Measurements from ENCODE around the gene DLX4. TPM values are rescaled to one million over a fixed set of nuclear protein-coding genes. Genes with fewer than 3 reads are reported as not detected.
A peak's percentile ranks its signal among the peaks of the same experiment; 100 is the strongest.

Gene DLX4
- total RNA-seq, 1 donor from 2014 or later: 0.12 TPM

GRCh38 chr17:49978501-49978900 lies 9.5 kb downstream of the DLX4 start:
- H3K27ac Mint-ChIP-seq (ENCODE audit: unreplicated experiment): no peak overlapping the region
- H3K27me3 Mint-ChIP-seq (ENCODE audit: low read depth): peaks cover 54% of the 10 kb centered on the region
- H3K4me3 Mint-ChIP-seq (ENCODE audit: unreplicated experiment): no peak overlapping the region
- DNase-seq (ENCODE audit: low spot score): no peak
- H3K9me3 Mint-ChIP-seq (ENCODE audit: low read depth): peaks cover 5% of the 10 kb centered on the region
- H3K4me1 Mint-ChIP-seq (ENCODE audit: low read depth): no peaks in the 10 kb centered on the region
- TF ChIP-seq, protein P1, sequence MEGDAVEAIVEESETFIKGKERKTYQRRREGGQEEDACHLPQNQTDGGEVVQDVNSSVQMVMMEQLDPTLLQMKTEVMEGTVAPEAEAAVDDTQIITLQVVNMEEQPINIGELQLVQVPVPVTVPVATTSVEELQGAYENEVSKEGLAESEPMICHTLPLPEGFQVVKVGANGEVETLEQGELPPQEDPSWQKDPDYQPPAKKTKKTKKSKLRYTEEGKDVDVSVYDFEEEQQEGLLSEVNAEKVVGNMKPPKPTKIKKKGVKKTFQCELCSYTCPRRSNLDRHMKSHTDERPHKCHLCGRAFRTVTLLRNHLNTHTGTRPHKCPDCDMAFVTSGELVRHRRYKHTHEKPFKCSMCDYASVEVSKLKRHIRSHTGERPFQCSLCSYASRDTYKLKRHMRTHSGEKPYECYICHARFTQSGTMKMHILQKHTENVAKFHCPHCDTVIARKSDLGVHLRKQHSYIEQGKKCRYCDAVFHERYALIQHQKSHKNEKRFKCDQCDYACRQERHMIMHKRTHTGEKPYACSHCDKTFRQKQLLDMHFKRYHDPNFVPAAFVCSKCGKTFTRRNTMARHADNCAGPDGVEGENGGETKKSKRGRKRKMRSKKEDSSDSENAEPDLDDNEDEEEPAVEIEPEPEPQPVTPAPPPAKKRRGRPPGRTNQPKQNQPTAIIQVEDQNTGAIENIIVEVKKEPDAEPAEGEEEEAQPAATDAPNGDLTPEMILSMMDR (IDR thresholded peaks at IDR 0.05): no peak
- H3K36me3 Mint-ChIP-seq (ENCODE audit: low read depth): no peaks in the 10 kb centered on the region

- H3K4me3 Mint-ChIP-seq (ENCODE audit: unreplicated experiment): no peak overlapping the region
- no peaks in the 10 kb centered on the region for H3K4me1 Mint-ChIP-seq (ENCODE audit: low read depth)
- DNase-seq (ENCODE audit: low spot score): no peak
- H3K27me3 Mint-ChIP-seq (ENCODE audit: low read depth): peaks cover 47% of the 10 kb centered on the region
- no peak overlapping the region for H3K27ac Mint-ChIP-seq (ENCODE audit: unreplicated experiment)
- TF ChIP-seq, protein P1 (IDR thresholded peaks at IDR 0.05): no peak
- H3K9me3 Mint-ChIP-seq (ENCODE audit: low read depth): peaks cover 5% of the 10 kb centered on the region
- H3K36me3 Mint-ChIP-seq (ENCODE audit: low read depth): no peaks in the 10 kb centered on the region
Measured at GRCh38 chr17:49979748-49980479, 10.9 kb downstream of the DLX4 start.

DNA sequence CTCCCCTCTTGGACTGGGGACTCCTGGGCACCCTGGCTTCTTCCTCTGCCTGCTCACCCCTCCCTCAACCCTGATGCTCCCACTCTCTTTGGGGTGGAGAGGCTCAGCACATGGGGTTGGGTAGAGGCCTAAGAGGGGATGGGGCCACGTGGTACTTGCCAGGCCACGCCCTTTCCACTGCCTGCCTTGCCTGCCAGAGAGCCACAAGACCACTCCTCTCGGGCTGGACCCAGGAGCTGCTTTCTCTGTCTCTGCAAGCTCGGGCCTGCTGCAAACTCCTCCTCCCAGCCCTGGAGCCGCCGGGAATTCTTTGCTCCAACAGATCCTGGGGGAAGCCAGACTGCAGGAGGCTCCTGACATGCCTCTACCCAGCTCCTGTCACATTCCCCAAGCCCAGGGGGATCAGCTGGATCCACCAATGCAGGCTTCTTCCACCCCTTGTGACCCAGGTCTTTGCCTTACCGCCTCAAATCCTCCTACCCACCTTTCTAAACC lies 11.8 kb downstream of the DLX4 start:
- Mint-ChIP-seq H3K9me3 (ENCODE audit: low read depth) (peaks cover 5% of the 10 kb centered on the region), H3K36me3 (ENCODE audit: low read depth) (no peaks in the 10 kb centered on the region), H3K4me1 (ENCODE audit: low read depth) (no peaks in the 10 kb centered on the region), H3K27ac (ENCODE audit: unreplicated experiment) (no peak overlapping the region), H3K27me3 (ENCODE audit: low read depth) (peaks cover 47% of the 10 kb centered on the region), H3K4me3 (ENCODE audit: unreplicated experiment) (no peak overlapping the region)
- no peak for DNase-seq (ENCODE audit: low spot score)
- TF ChIP-seq, protein P1 (IDR thresholded peaks at IDR 0.05): no peak

DNA sequence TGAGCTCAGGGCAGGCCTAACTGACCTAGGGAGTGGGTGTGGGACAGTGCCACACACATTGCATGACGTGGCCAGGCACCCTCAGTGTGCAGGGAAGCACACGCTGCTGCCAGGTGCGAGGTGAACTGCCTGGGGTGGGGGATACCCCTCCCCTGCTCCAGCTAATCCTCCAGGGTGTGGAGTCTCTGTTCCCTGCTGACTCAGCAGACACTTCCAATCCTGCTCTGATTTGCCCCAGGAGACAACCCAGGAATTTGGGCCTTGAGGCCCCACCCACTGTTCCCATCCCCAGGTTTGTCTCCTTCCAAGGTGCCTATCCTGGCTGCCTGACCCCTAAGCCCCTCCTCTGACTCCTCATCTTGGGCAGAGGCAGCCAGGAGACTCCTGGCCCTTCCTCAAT lies 15.3 kb downstream of the DLX4 start:
- Mint-ChIP-seq H3K27me3 (ENCODE audit: low read depth) (peaks cover 38% of the 10 kb centered on the region), H3K36me3 (ENCODE audit: low read depth) (no peaks in the 10 kb centered on the region), H3K27ac (ENCODE audit: unreplicated experiment) (no peak overlapping the region), H3K4me1 (ENCODE audit: low read depth) (peaks cover 7% of the 10 kb centered on the region), H3K9me3 (ENCODE audit: low read depth) (peaks cover 5% of the 10 kb centered on the region), H3K4me3 (ENCODE audit: unreplicated experiment) (no peak overlapping the region)
- TF ChIP-seq, protein P1 (IDR thresholded peaks at IDR 0.05): no peak
- DNase-seq (ENCODE audit: low spot score): peak; percentile 59

GRCh38 chr17:49984776-49985175 lies 15.8 kb downstream of the DLX4 start:
- H3K4me3 Mint-ChIP-seq (ENCODE audit: unreplicated experiment): no peak overlapping the region
- no peak overlapping the region for H3K27ac Mint-ChIP-seq (ENCODE audit: unreplicated experiment)
- DNase-seq (ENCODE audit: low spot score): peak; percentile 5
- peaks cover 5% of the 10 kb centered on the region for H3K9me3 Mint-ChIP-seq (ENCODE audit: low read depth)
- TF ChIP-seq, protein P1 (IDR thresholded peaks at IDR 0.05): no peak
- peaks cover 41% of the 10 kb centered on the region for H3K27me3 Mint-ChIP-seq (ENCODE audit: low read depth)
- no peaks in the 10 kb centered on the region for H3K36me3 Mint-ChIP-seq (ENCODE audit: low read depth)
- peaks cover 7% of the 10 kb centered on the region for H3K4me1 Mint-ChIP-seq (ENCODE audit: low read depth)

Measured in chondrocyte (in vitro differentiated cells).